Activated CD8-positive, alpha-beta memory T cell treated with anti-CD3 and anti-CD28 coated beads, Interleukin-2, amount 50 U/mL, for 1 hour (primary cell): ENCODE results near the gene UNG.

Experiments
- DNase-seq: peaks from one replicate; pipeline ENCODE4 v3.0.0-alpha.2; 2020; ENCODE audit errors: extremely low read depth

Gene UNG

GRCh38 chr12:109156036-109156435 is 58.6 kb downstream of the UNG start:
- no peak for DNase-seq

- no peak for DNase-seq
These were observed 59.2 kb downstream of the UNG start for GRCh38 chr12:109156586-109156985.

- DNase-seq, result no peak
These were observed 60.6 kb downstream of the UNG start for GRCh38 chr12:109157986-109158385.

GRCh38 chr12:109160433-109160832 is 63.0 kb downstream of the UNG start:
- no peak for DNase-seq
